Stimulated activated CD4-positive, alpha-beta T cell treated with anti-CD3 and anti-CD28 coated beads, Interleukin-4, amount 100 ng/mL, for 4 hours (primary cell): Measurements from ENCODE around the gene TSN.
"Not testable (repeated sequence)": the region's sequence is repeated elsewhere in the genome, so short reads cannot be mapped to it uniquely, and the experiment has no call there.

Experiments
- DNase-seq, 2 experiments: peaks; one replicate each; pipeline ENCODE4 v3.0.0-alpha.2; 2020

TSN gene

DNA sequence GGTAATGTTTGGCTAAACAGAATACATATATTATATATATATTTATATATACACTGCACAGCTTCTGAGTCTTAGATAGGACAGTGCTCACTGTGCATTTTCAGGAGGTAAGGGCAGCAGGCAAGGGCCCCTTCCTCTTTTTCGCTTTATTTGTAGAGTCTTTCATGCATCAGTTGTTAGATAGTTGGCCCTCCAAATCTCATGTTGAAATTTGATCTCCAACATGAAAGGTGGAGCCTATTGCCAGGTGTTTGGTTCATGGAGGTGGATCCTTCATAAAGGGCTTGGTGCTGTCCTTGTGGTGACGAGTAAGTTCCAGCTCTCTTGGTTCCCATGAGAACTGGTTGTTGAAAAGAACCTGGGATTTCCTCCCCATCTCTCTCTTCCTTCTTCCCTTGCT lies 48.1 kb downstream of the TSN start:
- no peak for DNase-seq

DNA sequence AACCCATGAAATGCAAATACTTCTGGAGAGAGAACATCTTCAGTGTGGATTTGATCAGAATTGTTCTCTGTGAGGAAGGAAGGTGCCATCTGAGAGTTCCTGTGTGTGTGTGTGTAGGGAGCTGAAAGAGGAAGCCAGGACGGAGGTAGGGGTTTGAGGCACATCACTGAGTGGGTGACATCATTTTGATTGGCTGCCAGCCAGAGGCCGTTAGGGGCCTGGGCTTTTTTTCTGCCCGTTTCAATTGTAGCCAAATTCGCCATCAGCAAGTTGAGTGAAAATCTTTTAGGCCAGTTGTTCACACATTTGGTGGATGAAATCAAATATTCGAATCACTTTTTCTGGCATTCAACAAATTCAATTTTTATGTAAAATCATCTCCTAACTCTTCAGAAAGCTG lies 48.9 kb downstream of the TSN start:
- no peak for DNase-seq

DNA sequence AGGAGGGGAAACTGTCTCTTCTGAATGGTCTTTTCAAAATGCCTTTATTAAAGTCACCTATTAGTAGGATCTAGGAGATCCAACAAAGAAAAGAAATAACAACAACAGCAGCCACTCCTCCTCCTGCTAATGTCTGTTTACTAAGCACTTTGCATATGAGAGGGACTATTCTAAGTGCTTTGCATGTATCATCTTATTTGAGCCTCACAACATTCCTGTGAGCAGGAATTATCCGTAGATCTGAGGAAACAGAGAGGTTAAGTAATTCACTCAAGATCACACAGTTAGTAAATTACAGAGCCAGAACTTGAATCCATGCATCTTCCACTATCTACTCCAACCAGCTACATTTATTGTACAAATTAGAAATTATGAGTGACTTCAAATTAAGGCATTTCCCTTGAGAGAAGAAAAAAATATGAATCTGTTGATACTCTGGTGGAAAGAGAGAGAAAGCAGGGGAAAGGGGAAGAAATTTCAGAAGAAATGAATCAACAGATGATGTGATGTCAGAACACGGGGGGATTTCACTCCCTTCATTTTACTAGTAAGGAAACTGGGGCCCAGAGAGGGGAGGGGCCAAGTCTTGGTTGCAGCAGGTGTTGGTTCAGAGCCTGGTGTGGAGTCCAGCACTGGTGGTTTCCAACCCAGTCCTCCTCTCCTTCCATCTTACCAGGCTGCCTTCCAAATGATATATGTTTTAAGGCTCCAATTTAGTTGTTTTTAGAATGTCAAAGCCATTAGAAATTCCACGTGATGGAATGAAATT lies 49.7 kb downstream of the TSN start:
- DNase-seq = no peak

- DNase-seq = no peak
Observed at GRCh38 chr2:121805766-121806143, 50.3 kb downstream of the TSN start.

DNA sequence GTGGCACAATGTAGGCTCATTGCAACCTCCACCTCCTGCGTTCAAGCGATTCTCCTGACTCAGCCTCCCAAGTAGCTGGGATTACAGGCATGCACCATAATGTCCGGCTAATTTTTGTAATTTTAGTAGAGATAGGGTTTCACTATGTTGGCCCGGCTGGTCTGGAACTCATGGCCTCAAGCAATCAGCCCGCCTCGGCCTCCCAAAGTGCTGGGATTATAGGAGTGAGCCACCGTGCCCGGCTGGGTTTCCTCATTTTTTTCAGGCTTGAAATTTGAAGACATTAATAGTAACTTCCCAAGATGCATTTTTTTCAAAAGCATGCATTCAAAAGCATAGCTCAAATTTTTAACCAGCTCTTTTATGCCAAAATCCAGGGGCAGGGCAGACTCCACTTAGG lies 52.3 kb downstream of the TSN start:
- not testable (repeated sequence) for DNase-seq

DNA sequence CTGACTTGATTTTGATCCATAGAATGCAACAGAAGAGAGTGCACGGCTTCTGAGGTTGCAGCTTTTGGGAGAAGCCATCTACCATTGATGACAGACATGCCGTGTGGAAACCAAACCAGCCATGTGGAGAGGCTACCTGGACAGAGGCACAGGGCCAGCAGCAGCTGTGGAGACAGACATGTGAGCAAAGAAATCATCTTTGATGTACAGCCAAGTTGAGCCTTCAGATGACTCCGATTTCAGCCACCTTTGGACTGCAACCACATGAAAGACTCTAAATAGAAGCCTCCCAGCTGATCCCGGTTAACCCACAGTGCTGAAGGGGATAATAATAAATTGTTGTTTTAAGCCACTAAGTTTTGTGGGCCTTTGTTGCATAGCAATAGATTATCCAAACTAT lies 54.2 kb downstream of the TSN start:
- no peak for DNase-seq

GRCh38 chr2:121810959-121811853 lies 55.8 kb downstream of the TSN start:
- DNase-seq = no peak

DNA sequence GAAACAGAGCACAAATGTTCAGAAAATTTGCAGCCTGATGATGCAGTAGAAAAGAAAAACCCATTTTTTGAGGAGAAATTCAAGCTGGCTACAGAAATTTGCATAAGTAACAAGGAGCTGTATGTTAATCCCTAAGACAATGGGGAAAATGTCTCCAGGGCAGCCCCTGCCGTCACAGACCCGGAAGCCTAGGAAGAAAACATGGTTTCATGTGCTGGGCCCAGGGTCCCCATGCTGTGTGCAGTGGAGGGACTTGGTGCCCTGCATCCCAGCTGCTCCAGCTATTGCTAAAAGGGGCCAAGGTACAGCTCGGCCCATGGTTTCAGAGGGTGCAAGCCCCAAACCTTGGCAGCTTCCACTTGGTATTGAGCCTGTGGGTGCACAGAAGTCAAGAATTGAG lies 57.6 kb downstream of the TSN start:
- not testable (repeated sequence) for DNase-seq

DNA sequence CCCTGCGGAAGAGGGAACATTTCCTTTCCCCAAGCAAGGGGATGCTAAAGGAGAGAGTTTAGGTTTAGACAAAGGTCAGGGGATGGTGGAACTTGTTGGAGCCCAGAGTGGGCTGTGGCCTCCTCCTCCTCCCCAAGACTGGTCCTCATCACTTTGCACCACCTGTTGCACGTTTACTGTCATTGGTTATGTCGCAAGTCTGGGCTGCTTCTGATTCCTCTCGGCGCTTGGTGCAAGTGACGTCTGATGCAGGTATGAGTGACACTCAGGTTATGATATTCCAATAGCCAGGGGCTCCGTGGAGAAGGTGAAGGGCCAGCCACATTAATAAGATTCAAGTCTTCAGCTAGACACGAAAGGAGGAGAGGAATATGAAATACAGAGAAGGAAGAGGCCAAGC lies 59.8 kb downstream of the TSN start:
- no peak for DNase-seq

- DNase-seq = no peak
Observed at GRCh38 chr2:121816797-121817196, 61.3 kb downstream of the TSN start.

DNA sequence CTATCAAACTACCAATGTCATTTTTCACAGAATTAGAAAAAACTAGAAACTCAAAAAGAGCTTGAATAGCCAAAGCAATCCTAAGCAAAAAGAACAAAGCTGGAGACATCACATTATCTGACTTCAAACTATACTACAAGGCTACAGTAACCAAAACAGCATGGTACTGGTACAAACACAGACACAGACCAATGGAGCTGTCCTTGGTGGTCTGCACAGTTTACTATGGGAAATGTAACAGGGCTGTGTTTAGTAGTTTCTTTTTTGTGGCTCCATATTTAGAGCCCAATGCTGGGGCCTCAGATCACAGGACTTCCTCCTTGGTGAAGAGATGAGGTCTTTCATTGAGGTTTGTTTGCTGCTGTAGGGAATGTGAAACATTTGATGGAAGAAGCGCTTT lies 61.9 kb downstream of the TSN start:
- DNase-seq = not testable (repeated sequence)
